SU-DHL-6 (cell line): Measurements from ENCODE around the gene YPEL1.

ENCODE experiments used
- EZH2phosphoT487 ChIP-seq: fragments of 200-600 bp; sonication (generic), shearing (Covaris generic); conservative IDR thresholded peaks from 2 replicates; pipeline ENCODE4 v1.6.1; 2018; ENCODE audit warnings: mild to moderate bottlenecking, antibody characterized with exemption, low read length, moderate library complexity, mixed read lengths
- TF ChIP-seq, protein P1 (sequence below): fragments of 200-600 bp; sonication (generic); IDR thresholded peaks from one replicate; pipeline ENCODE4 v1.5.1; 2017; ENCODE audit warnings: antibody characterized with exemption, mild to moderate bottlenecking, low read length, moderate library complexity; ENCODE audit not compliant: insufficient read depth, poor library complexity, severe bottlenecking

DNA sequence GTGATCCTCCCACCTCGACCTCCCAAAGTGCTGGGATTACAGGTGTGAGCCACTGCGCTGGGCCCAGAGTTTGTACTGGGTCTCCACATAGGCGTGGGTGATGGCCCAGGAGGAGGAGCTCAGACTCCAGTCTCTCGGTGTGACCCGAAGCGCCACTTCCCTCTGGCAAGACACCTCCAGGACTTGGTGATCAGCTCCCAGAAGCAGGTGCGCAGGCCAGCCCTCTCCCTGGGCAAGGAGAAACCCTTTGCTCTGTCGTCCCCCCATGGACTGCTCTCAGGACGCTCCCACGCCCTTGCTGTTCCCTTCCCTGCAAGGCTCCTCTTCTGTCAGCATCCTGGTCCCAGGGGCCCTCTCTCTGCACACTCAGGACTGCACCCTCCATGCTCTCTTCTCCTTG is 5.5 kb upstream of the YPEL1 start:
- TF ChIP-seq, protein P1, sequence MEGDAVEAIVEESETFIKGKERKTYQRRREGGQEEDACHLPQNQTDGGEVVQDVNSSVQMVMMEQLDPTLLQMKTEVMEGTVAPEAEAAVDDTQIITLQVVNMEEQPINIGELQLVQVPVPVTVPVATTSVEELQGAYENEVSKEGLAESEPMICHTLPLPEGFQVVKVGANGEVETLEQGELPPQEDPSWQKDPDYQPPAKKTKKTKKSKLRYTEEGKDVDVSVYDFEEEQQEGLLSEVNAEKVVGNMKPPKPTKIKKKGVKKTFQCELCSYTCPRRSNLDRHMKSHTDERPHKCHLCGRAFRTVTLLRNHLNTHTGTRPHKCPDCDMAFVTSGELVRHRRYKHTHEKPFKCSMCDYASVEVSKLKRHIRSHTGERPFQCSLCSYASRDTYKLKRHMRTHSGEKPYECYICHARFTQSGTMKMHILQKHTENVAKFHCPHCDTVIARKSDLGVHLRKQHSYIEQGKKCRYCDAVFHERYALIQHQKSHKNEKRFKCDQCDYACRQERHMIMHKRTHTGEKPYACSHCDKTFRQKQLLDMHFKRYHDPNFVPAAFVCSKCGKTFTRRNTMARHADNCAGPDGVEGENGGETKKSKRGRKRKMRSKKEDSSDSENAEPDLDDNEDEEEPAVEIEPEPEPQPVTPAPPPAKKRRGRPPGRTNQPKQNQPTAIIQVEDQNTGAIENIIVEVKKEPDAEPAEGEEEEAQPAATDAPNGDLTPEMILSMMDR = no peak
- TF ChIP-seq EZH2phosphoT487 = no peak
